HL-60 (cell line): ENCODE measurements around the gene MRPL11.
"Not testable (repeated sequence)": the region's sequence is repeated elsewhere in the genome, so short reads cannot be mapped to it uniquely, and the experiment has no call there.

Experiments
- DNase-seq, 2 experiments: peaks; one replicate each; pipeline ENCODE4 v3.0.0-alpha.2; 2010 to 2020; ENCODE audit warnings: low read depth in 1 of 2, low spot score in 1 of 2
- H3K27ac ChIP-seq: fragments of 250-450 bp; sonication (Bioruptor Pico); replicated peaks from 2 replicates; pipeline ENCODE4 v1.5.1; 2020; ENCODE audit warnings: mild to moderate bottlenecking, moderate library complexity
- H3K27me3 ChIP-seq: fragments of 250-450 bp; sonication (Bioruptor Pico); 2 replicates; pipeline ENCODE4 v1.5.1; 2021; ENCODE audit warnings: mild to moderate bottlenecking, moderate library complexity; ENCODE audit not compliant: insufficient read depth, poor library complexity, severe bottlenecking
- H3K4me3 ChIP-seq: replicated peaks from 2 replicates; pipeline ENCODE4 v1.5.1; 2011; ENCODE audit warnings: mild to moderate bottlenecking, control low read depth, low read length; ENCODE audit not compliant: insufficient read depth
- CTCF ChIP-seq: IDR thresholded peaks from one replicate; pipeline ENCODE4 v1.5.1; 2011; ENCODE audit warnings: low read length, control low read depth, inconsistent platforms; ENCODE audit not compliant: insufficient read depth
- GABPA ChIP-seq: IDR thresholded peaks from 2 replicates; pipeline ENCODE4 v1.6.1; 2012; ENCODE audit warnings: low read depth
- POLR2AphosphoS5 ChIP-seq: IDR thresholded peaks from 2 replicates; pipeline ENCODE4 v1.6.1; 2012; ENCODE audit warnings: low read depth
- REST ChIP-seq: IDR thresholded peaks from 2 replicates; pipeline ENCODE4 v1.6.1; 2012; ENCODE audit warnings: low read depth; ENCODE audit not compliant: insufficient replicate concordance
- SPI1 ChIP-seq: IDR thresholded peaks from 2 replicates; pipeline ENCODE4 v1.6.1; 2012; ENCODE audit warnings: low read depth, mild to moderate bottlenecking, borderline replicate concordance

The MRPL11 gene

GRCh38 chr11:66464116-66464515, 25.5 kb upstream of the MRPL11 start:
- not testable (repeated sequence) for H3K27me3 ChIP-seq, DNase-seq, H3K4me3 ChIP-seq, H3K27ac ChIP-seq

- H3K4me3 ChIP-seq = no peak overlapping the region
- no peak for DNase-seq
These were observed 24.3 kb upstream of the MRPL11 start for GRCh38 chr11:66462911-66463310.

GRCh38 chr11:66462010-66462409, 23.4 kb upstream of the MRPL11 start:
- no peaks in the 10 kb centered on the region for H3K27me3 ChIP-seq
- TF ChIP-seq REST = no peak
- TF ChIP-seq POLR2AphosphoS5 = no peak
- TF ChIP-seq SPI1 = no peak
- no peak for TF ChIP-seq GABPA
- no peak for TF ChIP-seq CTCF
- no peak for DNase-seq
- no peak overlapping the region for H3K4me3 ChIP-seq
- H3K27ac ChIP-seq = no peak overlapping the region

More at GRCh38 chr11:66462911-66463310, 24.3 kb upstream of the MRPL11 start:
- no peak for TF ChIP-seq POLR2AphosphoS5
- TF ChIP-seq REST = no peak
- no peak for TF ChIP-seq SPI1
- TF ChIP-seq CTCF = no peak
- Histone ChIP-seq H3K27me3 (no peaks in the 10 kb centered on the region), H3K27ac (no peak overlapping the region)

GRCh38 chr11:66459138-66459778, 20.6 kb upstream of the MRPL11 start:
- TF ChIP-seq SPI1 = no peak
- TF ChIP-seq REST = no peak
- TF ChIP-seq GABPA = no peak
- Histone ChIP-seq H3K27ac (no peak overlapping the region), H3K27me3 (no peaks in the 10 kb centered on the region), H3K4me3 (no peak overlapping the region)
- DNase-seq = no peak
